ENCODE data around the gene NBEA.

DNA sequence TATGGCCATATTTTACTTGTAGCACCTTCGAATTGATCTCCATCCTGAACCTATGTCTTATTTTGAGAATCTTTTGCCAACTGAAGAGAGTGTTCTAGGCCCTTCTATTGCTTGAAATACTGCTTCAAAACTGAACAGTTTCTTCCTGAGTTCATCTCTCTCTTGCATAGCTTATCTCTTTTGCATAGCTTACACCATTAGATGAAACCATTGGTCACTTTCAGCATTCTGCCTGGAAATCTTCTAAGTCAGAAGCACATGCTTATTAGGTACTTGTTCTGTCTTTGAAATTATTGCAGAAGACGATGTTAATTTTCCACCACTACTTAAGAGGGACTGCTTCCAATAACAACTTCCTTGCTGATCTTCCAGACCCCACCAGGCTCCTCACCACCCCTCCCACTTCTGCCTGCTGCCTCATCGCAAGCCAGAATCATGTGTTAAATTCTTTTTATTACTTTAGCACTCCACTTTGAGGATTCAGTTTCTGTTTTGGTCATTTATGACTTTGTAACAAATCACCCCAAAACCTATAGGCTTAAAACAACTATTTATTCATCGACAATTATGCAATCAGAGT is 656.8 kb downstream of the NBEA start:
- TF ChIP-seq, protein P1, sequence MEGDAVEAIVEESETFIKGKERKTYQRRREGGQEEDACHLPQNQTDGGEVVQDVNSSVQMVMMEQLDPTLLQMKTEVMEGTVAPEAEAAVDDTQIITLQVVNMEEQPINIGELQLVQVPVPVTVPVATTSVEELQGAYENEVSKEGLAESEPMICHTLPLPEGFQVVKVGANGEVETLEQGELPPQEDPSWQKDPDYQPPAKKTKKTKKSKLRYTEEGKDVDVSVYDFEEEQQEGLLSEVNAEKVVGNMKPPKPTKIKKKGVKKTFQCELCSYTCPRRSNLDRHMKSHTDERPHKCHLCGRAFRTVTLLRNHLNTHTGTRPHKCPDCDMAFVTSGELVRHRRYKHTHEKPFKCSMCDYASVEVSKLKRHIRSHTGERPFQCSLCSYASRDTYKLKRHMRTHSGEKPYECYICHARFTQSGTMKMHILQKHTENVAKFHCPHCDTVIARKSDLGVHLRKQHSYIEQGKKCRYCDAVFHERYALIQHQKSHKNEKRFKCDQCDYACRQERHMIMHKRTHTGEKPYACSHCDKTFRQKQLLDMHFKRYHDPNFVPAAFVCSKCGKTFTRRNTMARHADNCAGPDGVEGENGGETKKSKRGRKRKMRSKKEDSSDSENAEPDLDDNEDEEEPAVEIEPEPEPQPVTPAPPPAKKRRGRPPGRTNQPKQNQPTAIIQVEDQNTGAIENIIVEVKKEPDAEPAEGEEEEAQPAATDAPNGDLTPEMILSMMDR (conservative IDR thresholded peaks at IDR 0.05; ENCODE audit: low read depth, low read length): no peak
- no peak for TF ChIP-seq EZH2 (IDR thresholded peaks at IDR 0.05; ENCODE audit: low read length, unreplicated experiment)
